Vagina (tissue), 2 donors: ENCODE results near the gene ZNF783.

Source experiments
- POLR2A ChIP-seq, 2 donors: fragments of 450-650 bp; IDR thresholded peaks; one replicate each; pipeline ENCODE4 v1.6.1; 2017; ENCODE audit warnings: antibody characterized with exemption in 2 of 2, mild to moderate bottlenecking in 2 of 2, moderate library complexity in 2 of 2
- TF ChIP-seq, protein P1 (sequence below), 3 experiments: fragments of 450-650 bp in 2 of 3; fragments of 200-600 bp in 1 of 3; sonication (generic) in 1 of 3; IDR thresholded peaks; one replicate each; pipeline ENCODE4 v1.5.1; 2017 to 2019; ENCODE audit warnings: antibody characterized with exemption in 3 of 3, mild to moderate bottlenecking in 2 of 3, moderate library complexity in 2 of 3

DNA sequence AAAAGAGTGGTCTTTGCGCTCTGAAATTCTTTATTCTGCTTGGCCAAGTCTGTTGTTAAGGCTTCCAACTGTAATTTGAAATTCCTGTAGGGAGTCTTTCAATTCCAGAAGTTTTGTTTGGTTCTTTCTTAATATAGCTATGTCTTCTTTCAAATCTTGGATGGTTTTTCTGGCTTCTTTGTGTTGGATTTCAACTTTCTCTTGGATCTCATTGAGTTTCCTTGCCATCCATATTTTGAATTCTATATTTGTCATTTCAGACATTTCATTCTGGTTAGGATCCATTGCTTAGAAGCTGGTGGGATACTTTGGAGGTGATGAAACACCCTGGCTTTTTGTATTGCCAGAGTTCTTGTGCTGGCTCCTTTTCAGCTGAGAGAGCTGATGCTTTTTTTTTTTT, 55.5 kb downstream of the ZNF783 start:
- TF ChIP-seq, protein P1, sequence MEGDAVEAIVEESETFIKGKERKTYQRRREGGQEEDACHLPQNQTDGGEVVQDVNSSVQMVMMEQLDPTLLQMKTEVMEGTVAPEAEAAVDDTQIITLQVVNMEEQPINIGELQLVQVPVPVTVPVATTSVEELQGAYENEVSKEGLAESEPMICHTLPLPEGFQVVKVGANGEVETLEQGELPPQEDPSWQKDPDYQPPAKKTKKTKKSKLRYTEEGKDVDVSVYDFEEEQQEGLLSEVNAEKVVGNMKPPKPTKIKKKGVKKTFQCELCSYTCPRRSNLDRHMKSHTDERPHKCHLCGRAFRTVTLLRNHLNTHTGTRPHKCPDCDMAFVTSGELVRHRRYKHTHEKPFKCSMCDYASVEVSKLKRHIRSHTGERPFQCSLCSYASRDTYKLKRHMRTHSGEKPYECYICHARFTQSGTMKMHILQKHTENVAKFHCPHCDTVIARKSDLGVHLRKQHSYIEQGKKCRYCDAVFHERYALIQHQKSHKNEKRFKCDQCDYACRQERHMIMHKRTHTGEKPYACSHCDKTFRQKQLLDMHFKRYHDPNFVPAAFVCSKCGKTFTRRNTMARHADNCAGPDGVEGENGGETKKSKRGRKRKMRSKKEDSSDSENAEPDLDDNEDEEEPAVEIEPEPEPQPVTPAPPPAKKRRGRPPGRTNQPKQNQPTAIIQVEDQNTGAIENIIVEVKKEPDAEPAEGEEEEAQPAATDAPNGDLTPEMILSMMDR (IDR thresholded peaks at IDR 0.05): no peak
- TF ChIP-seq POLR2A (IDR thresholded peaks at IDR 0.05): no peak
